ENCODE results near the gene CDYL2.
A peak's percentile ranks its signal among the peaks of the same experiment; 100 is the strongest.
"Not testable (repeated sequence)": the region's sequence is repeated elsewhere in the genome, so short reads cannot be mapped to it uniquely, and the experiment has no call there.

The CDYL2 gene

DNA sequence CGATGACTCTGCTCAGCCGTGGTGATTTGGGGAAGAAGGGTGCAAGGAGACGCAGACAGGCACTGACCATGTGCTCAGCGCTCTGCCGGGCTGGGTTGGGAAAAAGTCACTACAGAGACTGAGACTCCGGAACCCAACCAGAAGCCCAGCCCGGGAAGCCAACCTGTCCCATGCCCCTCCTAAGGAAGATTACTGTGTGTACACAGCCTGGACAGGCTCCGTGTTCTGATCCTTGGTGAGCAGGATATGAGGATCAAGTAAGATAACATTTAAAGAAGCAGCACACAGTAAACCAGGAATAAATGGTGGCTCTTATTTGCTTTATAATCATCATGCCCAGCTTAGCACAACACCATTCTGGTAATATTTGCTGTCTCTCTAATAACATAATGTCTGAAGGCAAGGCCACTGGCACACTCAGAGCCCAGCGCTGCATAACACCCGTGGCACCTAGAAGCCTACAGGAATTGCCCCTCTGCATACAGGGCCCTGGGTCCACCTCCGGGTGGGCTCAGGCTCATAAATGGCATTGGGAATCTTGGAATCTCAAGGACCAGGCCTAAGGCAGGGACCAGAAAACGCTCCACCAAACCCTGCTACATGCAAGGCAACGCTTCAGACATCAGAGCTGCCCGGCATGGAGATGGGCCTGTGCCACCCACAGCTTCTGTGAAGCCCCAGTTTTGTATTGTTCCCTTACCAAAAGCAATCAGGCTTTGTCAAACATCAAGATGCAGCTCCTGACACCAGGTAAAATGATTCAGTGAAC lies 150.1 kb downstream of the CDYL2 start:
- H3K27ac Mint-ChIP-seq = no peak overlapping the region
- H3K27me3 Mint-ChIP-seq (ENCODE audit: low read depth) = no peaks in the 10 kb centered on the region
- H3K36me3 Mint-ChIP-seq (ENCODE audit: low read depth) = peaks cover 45% of the 10 kb centered on the region
- peaks cover 53% of the 10 kb centered on the region for H3K4me1 Mint-ChIP-seq (ENCODE audit: low read depth)
- H3K9me3 Mint-ChIP-seq = peaks cover 12% of the 10 kb centered on the region
- no peak overlapping the region for H3K4me3 Mint-ChIP-seq

DNA sequence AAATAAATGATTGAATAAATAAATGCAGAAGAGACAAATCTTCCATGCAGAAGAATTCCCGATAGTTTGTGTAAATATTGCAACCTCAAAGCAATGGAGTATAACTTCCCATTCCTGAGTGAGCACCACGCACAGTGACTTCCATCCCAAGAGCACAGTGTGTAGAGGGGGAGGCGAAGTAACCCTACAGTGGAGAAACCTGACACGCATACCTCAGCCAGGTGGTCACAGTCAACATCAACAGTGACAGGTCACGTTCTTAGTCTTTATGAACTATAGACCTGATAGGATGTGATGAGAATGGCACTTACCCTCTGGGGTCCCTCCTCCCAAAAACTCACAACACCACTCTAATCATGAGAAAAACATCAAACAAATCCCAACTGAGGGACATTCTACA lies 152.0 kb downstream of the CDYL2 start:
- Mint-ChIP-seq H3K4me1 (ENCODE audit: low read depth) (peaks cover 41% of the 10 kb centered on the region), H3K36me3 (ENCODE audit: low read depth) (peaks cover 47% of the 10 kb centered on the region), H3K27ac (no peak overlapping the region), H3K9me3 (peaks cover 19% of the 10 kb centered on the region), H3K4me3 (no peak overlapping the region), H3K27me3 (ENCODE audit: low read depth) (no peaks in the 10 kb centered on the region)

DNA sequence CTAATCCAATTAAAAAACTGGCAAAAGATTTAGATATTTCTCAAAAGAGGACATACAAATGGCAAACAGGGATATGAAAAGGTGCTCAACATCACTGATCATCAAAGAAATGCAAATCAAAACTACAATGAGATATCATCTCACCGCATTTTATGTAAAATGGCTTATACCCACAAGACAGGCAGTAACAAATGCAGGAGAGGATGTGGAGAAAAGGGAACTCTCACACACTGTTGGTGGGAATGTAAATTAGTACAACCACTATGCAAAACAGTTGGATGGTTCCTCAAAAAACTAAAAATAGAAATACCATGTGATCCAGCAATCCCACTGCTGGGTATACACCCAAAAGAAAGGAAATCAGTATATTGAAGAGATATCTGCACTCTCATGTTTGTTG lies 154.1 kb downstream of the CDYL2 start:
- not testable (repeated sequence) for H3K27me3 Mint-ChIP-seq (ENCODE audit: low read depth)

DNA sequence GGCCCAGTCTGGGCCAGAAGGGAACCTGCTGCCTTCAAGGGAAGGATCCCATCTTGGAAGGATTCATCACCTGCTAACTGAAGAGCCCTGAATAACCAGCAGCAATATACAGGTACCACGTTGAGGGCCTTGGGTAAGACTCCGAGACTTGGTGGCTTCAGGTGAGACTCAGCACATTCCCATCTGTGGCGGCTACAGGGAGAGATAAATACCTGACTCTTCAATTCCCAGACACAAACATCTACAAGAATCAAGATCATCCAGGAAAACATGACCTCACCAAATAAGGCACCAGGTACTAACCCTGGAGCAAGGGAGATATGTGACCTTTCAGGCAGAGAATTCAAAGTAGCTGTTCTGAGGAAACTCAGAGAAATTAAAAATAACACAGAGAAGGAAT lies 164.1 kb downstream of the CDYL2 start:
- H3K27ac Mint-ChIP-seq = no peak overlapping the region
- peaks cover 53% of the 10 kb centered on the region for H3K36me3 Mint-ChIP-seq (ENCODE audit: low read depth)
- H3K4me3 Mint-ChIP-seq = no peak overlapping the region
- peaks cover 24% of the 10 kb centered on the region for H3K9me3 Mint-ChIP-seq
- peaks cover 14% of the 10 kb centered on the region for H3K4me1 Mint-ChIP-seq (ENCODE audit: low read depth)
- H3K27me3 Mint-ChIP-seq (ENCODE audit: low read depth) = peaks cover 3% of the 10 kb centered on the region

More for the DNA sequence above, 154.1 kb downstream of the CDYL2 start:
- Mint-ChIP-seq H3K36me3 (ENCODE audit: low read depth) (peaks cover 45% of the 10 kb centered on the region), H3K4me1 (ENCODE audit: low read depth) (peaks cover 24% of the 10 kb centered on the region), H3K9me3 (peaks cover 30% of the 10 kb centered on the region), H3K4me3 (peak overlapping the region; percentile 2)
- H3K27ac Mint-ChIP-seq = not testable (repeated sequence)

DNA sequence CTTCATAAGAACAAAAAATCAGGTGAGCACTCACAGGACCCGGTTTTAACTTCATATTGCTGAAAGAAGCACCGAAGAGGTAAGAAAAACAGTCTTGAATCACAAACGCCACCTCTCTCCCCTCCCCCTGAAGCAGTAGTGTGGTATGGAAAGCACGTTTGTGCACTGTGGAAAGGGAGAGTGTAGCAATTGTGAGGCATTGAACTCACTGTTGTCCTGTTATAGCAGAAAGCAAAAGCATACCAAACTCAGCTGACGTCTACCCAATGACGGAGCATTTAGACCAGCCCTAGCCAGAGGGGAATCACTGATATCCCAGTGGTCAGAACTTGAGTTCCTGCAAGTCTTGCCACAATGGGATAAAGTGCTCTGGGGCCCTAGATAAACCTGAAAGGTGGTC lies 164.8 kb downstream of the CDYL2 start:
- Mint-ChIP-seq H3K9me3 (peaks cover 31% of the 10 kb centered on the region), H3K27ac (no peak overlapping the region), H3K27me3 (ENCODE audit: low read depth) (peaks cover 3% of the 10 kb centered on the region), H3K36me3 (ENCODE audit: low read depth) (peaks cover 60% of the 10 kb centered on the region), H3K4me3 (no peak overlapping the region), H3K4me1 (ENCODE audit: low read depth) (peaks cover 14% of the 10 kb centered on the region)

DNA sequence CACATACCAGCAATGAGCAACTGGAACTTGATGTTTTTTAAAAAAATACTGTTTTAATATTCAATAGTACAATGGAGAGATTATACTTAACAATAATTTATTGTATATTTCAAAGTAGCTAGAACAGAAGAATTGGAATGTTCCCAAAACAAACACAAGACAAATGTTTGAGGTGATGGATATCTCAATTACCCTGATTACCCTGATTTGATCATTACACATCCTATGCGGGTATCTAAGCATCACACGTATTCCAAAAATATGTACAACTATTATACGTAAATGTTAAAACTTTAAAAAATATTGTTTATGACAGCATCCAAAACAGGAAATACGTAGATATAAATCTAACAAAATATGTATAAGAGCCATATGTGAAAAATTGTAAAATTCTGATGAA lies 166.8 kb downstream of the CDYL2 start:
- Mint-ChIP-seq H3K36me3 (ENCODE audit: low read depth) (peaks cover 65% of the 10 kb centered on the region), H3K27ac (no peak overlapping the region), H3K27me3 (ENCODE audit: low read depth) (peaks cover 3% of the 10 kb centered on the region), H3K9me3 (peaks cover 34% of the 10 kb centered on the region), H3K4me3 (no peak overlapping the region), H3K4me1 (ENCODE audit: low read depth) (peaks cover 8% of the 10 kb centered on the region)

DNA sequence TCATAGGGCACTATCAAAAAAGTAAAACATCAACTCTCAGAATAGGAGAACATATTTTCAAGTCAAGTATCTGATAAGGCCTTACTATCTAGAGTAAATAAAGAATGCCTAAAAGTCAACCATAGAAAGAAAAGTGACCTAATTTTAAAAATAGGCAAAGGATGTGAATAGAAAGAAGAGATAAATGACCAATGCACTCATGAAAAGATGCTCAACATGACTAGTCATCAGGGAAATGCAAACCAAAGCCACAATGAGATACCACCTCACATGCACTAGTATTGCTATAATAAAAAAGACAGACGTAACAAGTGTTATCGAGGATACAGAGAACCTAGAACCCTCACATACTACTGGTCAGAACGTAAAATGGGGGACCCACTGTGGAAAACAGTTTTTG lies 172.8 kb downstream of the CDYL2 start:
- H3K9me3 Mint-ChIP-seq = peaks cover 57% of the 10 kb centered on the region
- peaks cover under 1% of the 10 kb centered on the region for H3K27me3 Mint-ChIP-seq (ENCODE audit: low read depth)
- peaks cover 21% of the 10 kb centered on the region for H3K4me1 Mint-ChIP-seq (ENCODE audit: low read depth)
- H3K36me3 Mint-ChIP-seq (ENCODE audit: low read depth) = peaks cover 75% of the 10 kb centered on the region
- no peak overlapping the region for H3K4me3 Mint-ChIP-seq
- H3K27ac Mint-ChIP-seq = no peak overlapping the region

DNA sequence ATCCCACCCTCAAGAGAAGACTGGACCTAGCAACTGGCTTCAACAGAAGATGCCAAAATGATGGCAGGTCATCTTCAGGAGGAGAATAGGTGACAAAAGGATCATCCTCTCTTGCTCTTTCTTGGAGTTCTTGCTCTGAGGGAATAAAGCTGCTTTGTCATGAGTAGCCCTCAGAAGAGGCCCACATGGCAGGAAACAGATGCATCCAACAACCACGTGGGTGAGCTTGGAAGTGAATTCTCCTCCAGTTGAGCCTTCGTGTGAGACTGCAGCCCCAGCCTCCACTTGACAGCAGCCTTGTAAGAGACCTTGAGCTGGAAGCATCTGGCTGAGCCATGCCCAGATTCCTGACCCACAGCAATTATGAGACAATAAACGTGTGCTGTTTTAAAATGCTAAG lies 176.1 kb downstream of the CDYL2 start:
- no peak overlapping the region for H3K4me3 Mint-ChIP-seq
- H3K36me3 Mint-ChIP-seq (ENCODE audit: low read depth) = peaks cover 71% of the 10 kb centered on the region
- H3K9me3 Mint-ChIP-seq = peaks cover 43% of the 10 kb centered on the region
- H3K4me1 Mint-ChIP-seq (ENCODE audit: low read depth) = peaks cover 27% of the 10 kb centered on the region
- no peaks in the 10 kb centered on the region for H3K27me3 Mint-ChIP-seq (ENCODE audit: low read depth)
- H3K27ac Mint-ChIP-seq = no peak overlapping the region

DNA sequence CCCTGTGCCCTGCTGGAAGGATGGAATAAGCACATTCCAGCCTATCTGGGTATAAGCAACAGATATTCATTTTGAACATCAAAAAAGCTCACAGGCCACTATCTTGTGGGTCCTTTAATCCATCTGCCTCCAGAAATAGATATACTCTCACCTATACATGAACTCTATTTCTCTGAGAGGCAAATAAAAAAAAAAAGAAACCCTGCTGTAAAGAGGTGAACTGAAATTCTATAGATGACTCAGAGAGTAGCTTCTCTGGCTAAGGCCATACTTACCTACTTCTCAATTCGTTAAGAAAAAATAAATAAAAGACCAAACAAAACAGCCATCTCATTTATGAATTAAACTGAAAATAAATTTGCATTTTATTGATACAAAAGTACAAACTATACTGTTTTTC lies 177.3 kb downstream of the CDYL2 start:
- no peak overlapping the region for H3K27ac Mint-ChIP-seq
- no peaks in the 10 kb centered on the region for H3K27me3 Mint-ChIP-seq (ENCODE audit: low read depth)
- H3K4me3 Mint-ChIP-seq = no peak overlapping the region
- peaks cover 29% of the 10 kb centered on the region for H3K4me1 Mint-ChIP-seq (ENCODE audit: low read depth)
- H3K36me3 Mint-ChIP-seq (ENCODE audit: low read depth) = peaks cover 62% of the 10 kb centered on the region
- H3K9me3 Mint-ChIP-seq = peaks cover 40% of the 10 kb centered on the region

DNA sequence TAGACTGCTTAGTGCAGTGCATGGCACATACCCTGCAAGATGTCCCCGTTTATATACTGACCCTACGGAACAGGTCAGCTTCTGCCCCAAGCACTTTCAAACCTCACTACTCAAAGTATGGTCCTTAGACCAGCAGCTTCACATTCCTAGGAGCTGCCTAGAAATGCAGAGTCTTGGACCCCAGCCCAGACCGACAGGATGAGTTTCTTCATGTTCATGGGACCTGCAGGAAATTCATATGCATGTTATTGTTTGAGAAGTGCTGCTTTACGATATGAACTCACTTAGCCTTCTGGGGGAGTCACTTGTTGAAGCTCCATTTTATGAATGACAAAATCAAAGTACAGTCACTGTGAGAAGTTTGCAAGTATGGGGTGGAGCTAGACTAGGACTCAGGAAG lies 181.0 kb downstream of the CDYL2 start:
- Mint-ChIP-seq H3K36me3 (ENCODE audit: low read depth) (peaks cover 44% of the 10 kb centered on the region), H3K27me3 (ENCODE audit: low read depth) (no peaks in the 10 kb centered on the region), H3K9me3 (peaks cover 24% of the 10 kb centered on the region), H3K27ac (no peak overlapping the region), H3K4me3 (no peak overlapping the region), H3K4me1 (ENCODE audit: low read depth) (peaks cover 26% of the 10 kb centered on the region)

DNA sequence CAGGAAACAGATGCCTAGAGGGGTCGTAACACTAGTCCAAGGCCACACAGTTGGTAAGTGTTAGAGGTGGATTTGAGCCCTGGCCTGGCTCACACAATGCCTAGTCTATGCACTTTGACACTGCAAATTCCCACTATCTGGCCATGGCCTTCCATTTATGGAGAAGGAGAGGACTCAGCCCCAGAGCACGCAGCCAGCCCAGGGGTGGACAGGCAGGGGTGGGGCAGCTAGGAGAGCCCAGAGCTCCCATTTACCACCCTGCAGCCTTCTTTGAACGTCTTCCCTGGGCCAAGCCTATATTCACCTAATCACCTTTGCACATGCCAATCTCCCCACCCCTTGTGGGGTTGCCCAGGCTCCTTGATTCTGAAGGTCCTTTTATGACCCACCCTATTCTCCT lies 182.4 kb downstream of the CDYL2 start:
- Mint-ChIP-seq H3K4me1 (ENCODE audit: low read depth) (peaks cover 17% of the 10 kb centered on the region), H3K27me3 (ENCODE audit: low read depth) (no peaks in the 10 kb centered on the region), H3K27ac (no peak overlapping the region), H3K36me3 (ENCODE audit: low read depth) (peaks cover 46% of the 10 kb centered on the region), H3K4me3 (no peak overlapping the region), H3K9me3 (peaks cover 15% of the 10 kb centered on the region)

DNA sequence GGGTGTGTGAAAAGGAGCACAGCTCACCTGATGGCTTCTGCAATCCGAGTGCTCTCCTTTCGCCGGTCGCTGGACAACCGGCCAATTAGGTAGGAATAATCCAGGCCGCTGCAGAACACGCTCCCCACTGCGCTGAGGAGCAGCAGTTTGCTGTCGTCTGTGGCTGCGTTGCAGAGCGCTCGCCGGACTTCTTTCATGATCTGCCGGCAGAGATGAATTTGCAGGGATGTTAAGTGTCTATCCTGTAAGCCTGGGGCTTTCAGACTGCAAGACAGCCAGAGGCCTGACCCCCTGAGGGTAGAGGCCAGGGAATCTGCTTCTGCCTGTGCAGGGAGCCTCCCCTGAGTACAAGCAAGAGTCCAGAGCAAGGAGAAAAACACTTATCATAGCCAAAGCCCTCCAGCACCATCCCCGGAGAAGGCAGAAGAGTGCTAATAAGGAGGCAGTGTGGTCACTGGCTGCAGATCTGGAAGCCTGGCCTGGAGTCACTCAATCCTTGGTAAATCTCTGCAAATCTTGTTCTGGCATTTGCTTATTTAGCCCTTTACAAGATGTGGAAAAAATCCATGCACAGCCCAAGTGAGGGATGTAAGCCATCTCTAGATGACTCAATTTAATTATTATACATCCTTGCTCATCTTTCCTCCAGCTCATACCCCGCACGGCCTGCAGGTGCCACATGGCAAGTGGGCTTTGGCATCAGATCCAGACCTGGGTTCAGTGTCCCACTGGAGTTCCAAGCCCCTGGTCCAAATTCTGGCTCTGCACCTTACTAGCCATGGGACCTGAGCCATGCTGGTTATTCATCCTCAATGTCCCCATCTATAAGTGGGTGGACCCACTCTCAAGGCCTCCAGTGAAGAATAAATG lies 183.4 kb downstream of the CDYL2 start:
- Mint-ChIP-seq H3K27ac (no peak overlapping the region), H3K36me3 (ENCODE audit: low read depth) (peaks cover 52% of the 10 kb centered on the region), H3K4me1 (ENCODE audit: low read depth) (peaks cover 15% of the 10 kb centered on the region), H3K4me3 (no peak overlapping the region), H3K9me3 (peaks cover 11% of the 10 kb centered on the region), H3K27me3 (ENCODE audit: low read depth) (no peaks in the 10 kb centered on the region)

DNA sequence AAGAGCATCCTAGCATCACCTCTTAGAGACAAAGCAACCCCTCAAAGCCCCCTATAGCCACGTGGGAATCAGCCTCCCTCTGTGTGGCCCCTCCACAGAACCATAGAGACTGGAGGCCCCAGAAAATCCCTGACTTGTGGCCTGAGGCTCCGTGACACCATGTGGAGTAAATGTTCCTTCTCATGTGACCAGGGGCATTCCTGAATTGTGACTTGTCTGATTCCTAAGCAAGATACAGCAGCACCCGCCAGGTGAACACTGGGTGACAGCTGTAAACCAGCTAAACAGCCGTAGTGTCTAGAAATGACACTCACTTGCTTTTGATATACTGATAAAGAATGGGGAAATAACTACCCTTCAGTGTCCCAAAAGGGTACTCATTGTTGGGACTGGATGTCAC lies 184.6 kb downstream of the CDYL2 start:
- Mint-ChIP-seq H3K36me3 (ENCODE audit: low read depth) (peaks cover 58% of the 10 kb centered on the region), H3K4me1 (ENCODE audit: low read depth) (peaks cover 19% of the 10 kb centered on the region), H3K4me3 (no peak overlapping the region), H3K27me3 (ENCODE audit: low read depth) (no peaks in the 10 kb centered on the region), H3K9me3 (peaks cover 16% of the 10 kb centered on the region), H3K27ac (no peak overlapping the region)

DNA sequence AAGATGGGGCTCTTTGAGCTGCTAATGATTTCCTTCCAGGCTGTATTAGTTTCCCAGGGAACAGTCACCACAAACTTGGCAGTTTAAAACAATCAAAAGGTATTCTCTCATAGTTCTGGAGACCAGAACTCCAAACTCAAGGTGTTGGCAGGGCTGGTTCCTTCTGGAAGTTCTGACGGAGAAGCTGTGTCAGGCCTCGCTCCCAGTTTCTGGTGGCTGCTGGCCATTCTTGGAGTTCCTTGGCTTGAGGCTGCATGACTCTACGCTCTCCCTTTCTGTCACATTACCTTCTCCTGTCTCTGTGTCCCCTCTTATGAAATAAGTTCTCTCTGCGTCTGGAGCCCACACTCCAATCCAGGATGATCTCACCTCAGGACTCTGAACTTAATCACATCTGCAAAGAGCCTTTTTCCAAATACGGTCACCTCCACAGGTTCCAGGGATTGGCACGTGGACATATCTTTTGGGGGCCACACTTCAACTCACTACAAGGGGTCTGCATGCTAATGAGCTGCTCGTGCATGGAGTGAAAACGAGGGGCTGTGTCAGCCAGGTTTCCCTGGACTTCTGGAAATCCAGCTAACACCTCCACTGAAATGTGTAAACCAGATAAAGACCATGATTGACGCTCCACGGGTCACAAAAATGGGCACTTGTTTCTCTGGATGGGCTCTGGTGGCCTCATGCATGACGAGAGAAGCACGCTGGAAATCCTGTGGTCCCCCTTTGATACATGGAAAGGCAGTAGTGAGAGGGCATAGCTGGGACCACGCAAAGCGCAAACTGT lies 185.3 kb downstream of the CDYL2 start:
- no peaks in the 10 kb centered on the region for H3K27me3 Mint-ChIP-seq (ENCODE audit: low read depth)
- H3K36me3 Mint-ChIP-seq (ENCODE audit: low read depth) = peaks cover 57% of the 10 kb centered on the region
- H3K27ac Mint-ChIP-seq = no peak overlapping the region
- H3K4me3 Mint-ChIP-seq = no peak overlapping the region
- peaks cover 15% of the 10 kb centered on the region for H3K9me3 Mint-ChIP-seq
- peaks cover 21% of the 10 kb centered on the region for H3K4me1 Mint-ChIP-seq (ENCODE audit: low read depth)

Data from T-helper 1 cell treated with Interleukin-12 subunit alpha and Interleukin-12 subunit beta and Interleukin-4 antibody, amounts not matched to agents 30 μg/mL and 1 μg/mL, for 36 hours (primary cell).